ENCODE data around the gene SH2D3C. TPM values are rescaled to one million over a fixed set of nuclear protein-coding genes. Genes with fewer than 3 reads are reported as not detected.

The SH2D3C gene
- total RNA-seq, 4 donors from 2014 or later, result 4.7 to 8.1 (median 5.2) TPM

GRCh38 chr9:127705577-127706379, 72.7 kb downstream of the SH2D3C start:
- Histone ChIP-seq H3K9me3 (no peaks in the 10 kb centered on the region), H3K36me3 (no peaks in the 10 kb centered on the region), H3K4me1 (peaks cover under 1 to 2% of the 10 kb centered on the region in 2 donors), H3K27ac (no peak overlapping the region), H3K27me3 (no peaks in the 10 kb centered on the region), H3K4me3 (no peak overlapping the region)
- intact Hi-C loops (cut with DNase I; ENCODE audit: low total_unique reads) (no loop called here), in situ Hi-C loops (cut with MboI; ENCODE audit: low sequenced_read_pairs in 4 of 4) (no loop called here)
- DNase-seq, result no peak
- no peak for ATAC-seq
- TF ChIP-seq CTCF (IDR thresholded peaks at IDR 0.05 in 4 of 5, conservative IDR thresholded peaks at IDR 0.05 in 1 of 5) (no peak), POLR2A (IDR thresholded peaks at IDR 0.05) (no peak)

GRCh38 chr9:127703289-127703946, 75.0 kb downstream of the SH2D3C start:
- Histone ChIP-seq H3K27ac (no peak overlapping the region), H3K4me3 (no peak overlapping the region), H3K36me3 (no peaks in the 10 kb centered on the region), H3K9me3 (no peaks in the 10 kb centered on the region), H3K4me1 (peaks cover 13 to 20% of the 10 kb centered on the region in 2 donors), H3K27me3 (no peaks in the 10 kb centered on the region)
- in situ Hi-C loops (cut with MboI; ENCODE audit: low sequenced_read_pairs in 4 of 4) (no loop called here), intact Hi-C loops (cut with DNase I; ENCODE audit: low total_unique reads) (no loop called here)
- no peak for TF ChIP-seq CTCF (IDR thresholded peaks at IDR 0.05 in 4 of 5, conservative IDR thresholded peaks at IDR 0.05 in 1 of 5)
- TF ChIP-seq POLR2A (IDR thresholded peaks at IDR 0.05), result no peak
- ATAC-seq, result no peak
- no peak for DNase-seq

GRCh38 chr9:127700594-127701255, 77.7 kb downstream of the SH2D3C start:
- ATAC-seq (peak in 1 of 2 donors; percentile 44), DNase-seq (no peak)
- Histone ChIP-seq H3K27me3 (no peaks in the 10 kb centered on the region), H3K4me1 (peaks cover 13 to 20% of the 10 kb centered on the region in 2 donors), H3K36me3 (no peaks in the 10 kb centered on the region), H3K4me3 (no peak overlapping the region), H3K9me3 (no peaks in the 10 kb centered on the region), H3K27ac (peak overlapping the region; percentile 85 to 96 (median 91))
- no peak for TF ChIP-seq CTCF (IDR thresholded peaks at IDR 0.05 in 4 of 5, conservative IDR thresholded peaks at IDR 0.05 in 1 of 5)
- TF ChIP-seq POLR2A (IDR thresholded peaks at IDR 0.05), result no peak
- intact Hi-C loops (cut with DNase I; ENCODE audit: low total_unique reads), result loop anchor here (1.0 kb wide), 1 partner anchor 15 kb away; the partner anchor contains the start of gene PTRH1
- in situ Hi-C loops (cut with MboI; ENCODE audit: low sequenced_read_pairs in 4 of 4), result no loop called here

GRCh38 chr9:127700140-127700539, 78.3 kb downstream of the SH2D3C start:
- no peak for ATAC-seq
- Histone ChIP-seq H3K9me3 (no peaks in the 10 kb centered on the region), H3K27ac (peak overlapping the region; percentile 85 to 96 (median 91)), H3K36me3 (no peaks in the 10 kb centered on the region), H3K4me1 (peaks cover 13 to 20% of the 10 kb centered on the region in 2 donors), H3K4me3 (no peak overlapping the region), H3K27me3 (no peaks in the 10 kb centered on the region)
- no peak for DNase-seq
- intact Hi-C loops (cut with DNase I; ENCODE audit: low total_unique reads), result loop anchor here (1.0 kb wide), 1 partner anchor 15 kb away; the partner anchor contains the start of gene PTRH1
- in situ Hi-C loops (cut with MboI; ENCODE audit: low sequenced_read_pairs in 4 of 4), result no loop called here
- TF ChIP-seq CTCF (IDR thresholded peaks at IDR 0.05 in 4 of 5, conservative IDR thresholded peaks at IDR 0.05 in 1 of 5), result no peak
- no peak for TF ChIP-seq POLR2A (IDR thresholded peaks at IDR 0.05)

Data from gastrocnemius medialis (tissue), 4 donors.